ENCODE data around the gene NIPBL. TPM values are rescaled to one million over a fixed set of nuclear protein-coding genes. Genes with fewer than 3 reads are reported as not detected.
"Not testable (repeated sequence)": the region's sequence is repeated elsewhere in the genome, so short reads cannot be mapped to it uniquely, and the experiment has no call there.

Gene NIPBL
- total RNA-seq, 1 donor from 2014 or later: 90.3 TPM

- no peak for DNase-seq
Observed at GRCh38 chr5:36950586-36951457, 74.3 kb downstream of the NIPBL start.

- DNase-seq: no peak
Observed at GRCh38 chr5:36953043-36953442, 76.5 kb downstream of the NIPBL start.

DNA sequence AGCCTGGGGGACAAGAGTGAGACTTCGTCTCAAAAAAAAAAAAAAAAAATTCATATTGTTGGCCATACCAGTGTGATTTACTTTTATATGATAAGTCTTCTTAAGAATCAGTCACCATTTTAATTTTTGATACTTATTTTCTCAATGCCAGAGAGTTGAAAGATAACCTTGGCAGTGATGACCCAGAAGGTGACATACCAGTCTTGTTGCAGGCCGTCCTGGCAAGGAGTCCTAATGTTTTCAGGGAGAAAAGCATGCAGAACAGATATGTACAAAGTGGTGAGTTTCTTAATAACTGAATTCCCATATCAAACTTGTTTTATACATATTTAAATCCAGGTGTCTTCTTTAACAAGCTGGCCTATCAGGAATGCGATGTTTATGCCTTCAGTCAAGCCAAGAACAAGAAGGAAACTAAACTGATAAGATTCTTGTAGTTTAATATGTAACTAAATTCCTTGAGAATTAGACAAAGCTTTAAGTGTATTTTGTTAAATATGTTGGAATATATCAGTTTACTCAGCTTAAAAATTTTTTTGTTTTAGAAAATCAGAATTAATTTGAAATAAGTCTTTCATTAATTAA is 81.5 kb downstream of the NIPBL start:
- DNase-seq: no peak

- DNase-seq: no peak
Observed at GRCh38 chr5:36958612-36959011, 82.0 kb downstream of the NIPBL start.

- no peak for DNase-seq
Observed at GRCh38 chr5:36965179-36965578, 88.6 kb downstream of the NIPBL start.

DNA sequence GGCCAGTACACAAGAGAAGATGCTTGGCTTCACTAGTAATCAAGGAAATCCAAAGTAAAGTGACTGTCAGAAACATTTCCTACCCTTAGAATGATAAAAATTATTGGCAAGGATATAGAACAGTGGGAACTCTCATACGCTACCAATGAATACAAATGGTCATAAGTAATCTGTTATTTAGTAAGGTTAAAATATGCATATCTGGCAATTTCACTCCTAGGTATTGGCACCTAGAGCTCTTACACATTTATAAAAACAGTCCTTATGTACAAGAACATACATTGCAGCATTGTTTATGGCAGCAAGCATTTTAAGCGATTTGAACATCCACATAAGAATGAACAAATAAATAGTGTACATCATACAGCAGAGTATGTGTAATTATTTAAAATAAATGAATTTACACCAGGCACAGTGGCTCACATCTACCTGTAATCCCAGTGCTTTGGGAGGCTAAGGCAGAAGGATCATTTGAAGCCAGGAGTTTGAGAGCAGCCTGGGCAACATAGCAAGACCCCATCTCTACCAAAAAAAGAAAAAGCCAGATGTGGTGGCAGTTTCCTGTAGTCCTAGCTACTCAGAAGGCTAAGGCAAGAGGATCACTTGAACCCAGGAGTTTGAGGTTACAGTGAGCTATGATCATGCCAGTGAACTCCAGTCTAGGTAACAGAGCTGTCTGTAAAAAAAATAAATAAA is 93.3 kb downstream of the NIPBL start:
- no peak for DNase-seq

GRCh38 chr5:36978196-36978595 is 101.6 kb downstream of the NIPBL start:
- no peak for DNase-seq

DNA sequence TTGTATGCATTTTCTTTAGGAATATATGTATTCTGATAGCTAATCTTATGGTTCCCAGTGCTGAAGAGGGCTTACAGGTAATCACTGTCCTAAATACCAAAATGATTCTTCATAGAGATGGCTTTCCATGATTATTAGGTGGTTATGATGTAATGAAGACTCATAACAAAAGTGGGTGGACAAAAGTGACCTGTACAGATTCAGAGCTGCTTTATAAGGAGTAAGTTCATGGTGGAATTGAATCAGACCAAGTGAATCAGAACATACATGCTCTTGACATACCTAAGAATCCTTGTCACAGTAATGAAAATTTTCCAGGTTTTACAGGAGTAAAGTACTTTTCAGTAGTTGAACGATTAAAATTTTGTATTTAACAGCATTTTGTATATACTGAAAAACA is 105.6 kb downstream of the NIPBL start:
- DNase-seq: no peak

GRCh38 chr5:36985387-36985786 is 108.8 kb downstream of the NIPBL start:
- no peak for DNase-seq

DNA sequence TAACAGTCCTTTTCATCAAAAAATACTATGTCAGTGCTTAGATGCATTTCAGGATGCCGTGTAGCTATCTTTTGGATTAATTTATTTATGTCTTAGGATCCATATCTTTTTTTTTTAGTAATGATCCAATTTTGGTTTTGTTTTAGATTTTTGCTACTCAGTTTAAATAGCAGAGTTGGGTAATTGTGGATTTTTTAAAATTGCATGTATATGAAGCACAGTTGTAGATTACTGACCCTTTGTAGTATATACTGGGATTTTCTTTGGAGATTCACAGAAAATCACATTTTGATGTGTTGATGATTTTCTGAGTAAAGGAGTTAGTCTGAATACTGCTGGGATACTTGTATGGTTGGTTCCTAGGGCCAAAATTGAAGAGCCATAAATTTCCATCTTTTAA is 111.8 kb downstream of the NIPBL start:
- DNase-seq: no peak

GRCh38 chr5:36998578-36998977 is 122.0 kb downstream of the NIPBL start:
- DNase-seq: no peak

DNA sequence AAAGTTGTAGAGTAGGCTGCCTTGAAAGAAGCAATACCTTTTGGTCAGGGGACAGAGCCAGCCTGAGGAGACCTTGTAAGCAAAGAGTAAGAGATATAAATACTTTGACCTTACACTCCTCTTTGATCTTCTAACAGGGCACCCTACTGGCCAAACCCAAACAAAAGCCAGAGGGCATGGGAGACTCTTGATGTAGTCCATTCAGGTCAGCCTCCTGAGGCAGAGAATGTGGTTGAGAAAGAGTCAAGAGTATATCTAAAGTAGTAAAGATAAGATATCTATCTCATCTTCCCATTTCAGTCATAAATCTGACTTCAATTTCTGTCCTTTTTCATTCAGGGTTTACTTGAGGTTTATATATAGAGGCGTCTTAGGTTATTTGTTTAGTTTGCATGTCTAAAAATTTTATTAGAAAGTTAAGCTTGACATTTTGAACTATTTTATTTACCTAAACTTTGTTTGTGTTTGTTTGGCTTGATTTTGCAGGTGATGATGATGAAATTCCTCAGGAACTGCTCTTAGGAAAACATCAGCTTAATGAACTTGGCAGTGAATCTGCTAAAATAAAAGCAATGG is 125.7 kb downstream of the NIPBL start:
- no peak for DNase-seq

- no peak for DNase-seq
Observed at GRCh38 chr5:37005252-37005651, 128.7 kb downstream of the NIPBL start.

DNA sequence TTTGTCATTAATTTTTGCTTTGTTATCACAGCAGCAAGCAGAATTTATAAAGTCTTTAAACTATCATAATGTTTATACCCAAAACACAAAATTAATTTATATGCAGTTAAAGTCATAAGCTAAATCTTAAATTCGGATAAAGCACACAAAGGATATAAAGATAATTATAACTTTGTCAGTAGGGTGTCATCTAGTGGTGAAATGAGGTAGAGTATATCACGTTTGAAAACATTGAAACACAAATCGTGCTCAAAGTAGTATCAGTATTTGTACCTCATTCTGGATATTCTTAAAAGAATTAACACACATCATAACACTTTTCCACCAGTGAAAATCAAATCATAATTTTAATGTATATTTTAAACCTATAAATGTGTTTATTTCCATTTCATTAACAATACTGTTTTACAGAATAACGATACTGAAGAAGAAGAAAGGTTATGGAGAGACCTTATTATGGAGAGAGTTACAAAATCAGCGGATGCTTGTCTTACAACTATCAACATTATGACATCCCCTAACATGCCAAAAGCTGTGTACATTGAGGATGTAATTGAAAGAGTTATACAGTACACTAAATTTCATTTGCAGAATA is 129.5 kb downstream of the NIPBL start:
- no peak for DNase-seq

DNA sequence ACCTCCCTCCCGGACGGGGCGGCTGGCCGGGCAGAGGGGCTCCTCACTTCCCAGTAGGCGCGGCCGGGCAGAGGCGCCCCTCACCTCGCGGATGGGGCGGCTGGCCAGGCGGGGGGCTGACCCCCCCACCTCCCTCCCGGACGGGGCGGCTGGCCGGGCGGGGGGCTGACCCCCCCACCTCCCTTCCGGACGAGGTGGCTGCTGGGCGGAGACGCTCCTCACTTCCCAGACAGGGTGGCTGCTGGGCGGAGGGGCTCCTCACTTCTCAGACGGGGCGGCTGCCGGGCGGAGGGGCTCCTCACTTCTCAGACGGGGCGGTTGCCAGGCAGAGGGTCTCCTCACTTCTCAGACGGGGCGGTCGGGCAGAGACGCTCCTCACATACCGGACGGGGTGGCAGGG is 136.6 kb downstream of the NIPBL start:
- DNase-seq: not testable (repeated sequence)

DNA sequence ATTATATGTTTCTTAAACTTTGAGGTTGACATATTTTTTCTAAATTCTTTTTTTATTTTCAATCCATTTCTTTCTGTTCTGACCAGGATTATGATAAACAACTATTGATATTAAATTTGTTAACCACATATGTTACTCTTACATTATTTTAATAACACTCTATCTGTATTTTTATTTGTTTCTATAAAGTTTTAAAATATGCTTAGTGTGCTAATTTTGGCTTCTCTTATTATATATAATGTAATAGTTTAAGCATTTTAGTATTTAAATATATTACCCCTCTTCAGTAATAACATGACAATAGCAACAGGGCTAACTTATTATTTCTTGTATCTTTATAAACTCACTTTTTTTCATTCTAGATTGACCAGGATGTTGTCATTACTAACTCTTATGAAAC is 137.8 kb downstream of the NIPBL start:
- DNase-seq: no peak

DNA sequence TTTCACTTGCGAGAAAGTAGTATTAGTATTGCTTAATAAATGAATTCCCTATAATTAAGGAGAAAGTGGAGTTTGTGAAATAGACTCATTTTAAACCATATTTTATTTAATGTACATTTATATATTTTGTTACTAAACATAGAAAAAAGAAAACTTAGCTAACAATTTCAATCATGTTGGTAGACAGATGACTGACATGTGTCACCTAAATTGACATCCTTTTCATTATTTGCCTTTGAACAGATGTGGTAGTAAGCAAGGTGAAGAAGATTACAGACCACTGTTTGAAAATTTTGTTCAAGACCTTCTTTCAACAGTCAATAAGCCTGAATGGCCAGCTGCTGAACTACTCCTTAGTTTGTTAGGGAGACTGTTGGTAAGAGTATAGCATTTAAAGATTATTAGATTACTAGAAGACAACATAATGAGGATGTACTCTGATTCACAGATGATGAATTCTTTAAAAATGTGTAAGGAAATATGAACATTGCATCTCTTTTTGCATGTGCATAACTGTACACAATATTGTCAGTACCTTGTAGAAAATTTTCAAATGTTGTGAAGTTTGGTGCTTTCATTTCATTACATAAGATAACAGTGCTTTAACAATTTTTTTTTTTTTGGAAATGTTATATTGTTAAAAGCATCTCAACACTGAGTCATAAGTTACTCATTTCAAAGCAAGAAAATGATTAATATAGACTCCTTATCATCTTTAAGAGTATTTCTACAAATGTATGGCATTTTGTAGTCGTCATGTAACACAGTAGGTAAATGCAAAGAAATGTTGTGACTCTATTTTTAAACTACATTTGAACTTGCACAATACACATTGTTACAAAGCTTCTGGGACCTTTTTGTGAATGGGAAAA is 139.5 kb downstream of the NIPBL start:
- no peak for DNase-seq

GRCh38 chr5:37028910-37029309 is 152.3 kb downstream of the NIPBL start:
- no peak for DNase-seq

DNA sequence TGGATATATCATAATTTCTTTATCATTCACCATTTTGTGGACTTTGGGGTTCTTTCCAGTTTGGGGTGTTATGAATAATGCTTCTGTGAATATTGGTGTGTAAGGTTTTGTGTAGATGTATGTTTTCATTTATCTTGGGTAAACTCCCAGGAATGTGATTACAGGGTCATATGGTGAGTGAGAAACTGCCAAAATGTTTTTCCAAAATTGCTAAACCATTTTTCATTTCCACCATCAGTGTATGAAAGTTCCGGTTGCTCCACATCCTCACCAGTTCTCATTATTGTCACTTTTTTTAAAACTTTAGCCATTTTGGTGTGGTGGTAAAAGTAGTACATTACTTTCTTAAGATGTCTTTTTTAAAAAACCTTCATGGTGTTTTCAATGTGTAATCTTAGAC is 152.9 kb downstream of the NIPBL start:
- DNase-seq: no peak

DNA sequence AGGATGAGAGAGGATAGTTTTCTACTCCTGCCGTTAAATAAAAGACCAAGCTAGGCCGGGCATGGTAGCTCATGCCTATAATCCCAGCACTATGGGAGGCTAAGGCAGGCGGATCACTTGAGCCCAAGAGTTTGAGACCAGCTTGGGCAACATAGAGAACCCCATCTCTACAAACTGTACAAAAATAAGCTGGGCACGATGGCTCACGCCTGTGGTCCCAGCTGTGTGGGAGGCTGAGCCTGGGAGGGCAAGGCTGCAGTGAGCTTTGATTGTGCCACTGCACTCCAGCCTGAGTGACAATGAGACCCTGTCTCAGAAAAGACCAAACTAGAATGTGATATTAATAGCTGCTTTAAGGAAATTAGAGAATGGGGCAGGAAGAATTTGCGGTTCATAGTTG is 158.4 kb downstream of the NIPBL start:
- DNase-seq: no peak

GRCh38 chr5:37037840-37038239 is 161.3 kb downstream of the NIPBL start:
- DNase-seq: no peak

- DNase-seq: no peak
Observed at GRCh38 chr5:37039824-37040223, 163.3 kb downstream of the NIPBL start.

All from skin of body (tissue), 2 donors.